Neuronal stem cell (in vitro differentiated cells): ENCODE results near the gene TEX29.

ENCODE experiments used
- DNase-seq: peaks from one replicate; pipeline ENCODE4 v3.0.0-alpha.2; 2013; ENCODE audit warnings: low spot score
- H2AFZ ChIP-seq: one replicate; pipeline ENCODE4 v1.6.1; 2013; ENCODE audit warnings: mild to moderate bottlenecking, low read length, inconsistent platforms
- H2AK5ac ChIP-seq: 2 replicates; pipeline ENCODE4 v1.6.1; 2013; ENCODE audit warnings: low read depth, mild to moderate bottlenecking, inconsistent platforms, low read length, moderate library complexity, mixed read lengths
- H2BK120ac ChIP-seq: 2 replicates; pipeline ENCODE4 v1.6.1; 2013; ENCODE audit warnings: low read depth, mild to moderate bottlenecking, inconsistent platforms, low read length, moderate library complexity, mixed read lengths
- H2BK12ac ChIP-seq: one replicate; pipeline ENCODE4 v1.6.1; 2013; ENCODE audit warnings: low read length, inconsistent platforms
- H2BK15ac ChIP-seq: 2 replicates; pipeline ENCODE4 v1.6.1; 2013; ENCODE audit warnings: mild to moderate bottlenecking, low read length, inconsistent platforms, mixed read lengths
- H2BK5ac ChIP-seq: one replicate; pipeline ENCODE4 v1.6.1; 2013; ENCODE audit warnings: inconsistent platforms, mild to moderate bottlenecking, low read length, moderate library complexity
- H3K14ac ChIP-seq: one replicate; pipeline ENCODE4 v1.6.1; 2013; ENCODE audit warnings: low read length, inconsistent platforms
- H3K18ac ChIP-seq: 2 replicates; pipeline ENCODE4 v1.6.1; 2013; ENCODE audit warnings: low read length, inconsistent platforms
- H3K23ac ChIP-seq: 2 replicates; pipeline ENCODE4 v1.6.1; 2013; ENCODE audit warnings: low read depth, mild to moderate bottlenecking, mixed read lengths, low read length, inconsistent platforms; ENCODE audit not compliant: poor library complexity
- H3K27ac ChIP-seq: replicated peaks from 3 replicates; pipeline ENCODE4 v1.5.1; 2013; ENCODE audit warnings: low read length, inconsistent platforms
- H3K27me3 ChIP-seq, 3 experiments: 2 replicates each; pipeline ENCODE4 v1.6.1; 2013; ENCODE audit warnings: low read length in 3 of 3, mild to moderate bottlenecking in 2 of 3, inconsistent platforms in 1 of 3, low read depth in 1 of 3, mixed read lengths in 1 of 3, moderate library complexity in 1 of 3; ENCODE audit not compliant: control insufficient read depth in 3 of 3, insufficient read depth in 3 of 3
- H3K36me3 ChIP-seq, 2 donors: replicated peaks in 1 of 2; 2 replicates each; pipeline ENCODE4 v1.6.1; 2013; ENCODE audit warnings: low read length in 2 of 2; ENCODE audit not compliant: control insufficient read depth in 2 of 2, insufficient read depth in 2 of 2
- H3K4ac ChIP-seq: 2 replicates; pipeline ENCODE4 v1.6.1; 2013; ENCODE audit warnings: inconsistent platforms, mild to moderate bottlenecking, low read length, moderate library complexity
- H3K4me1 ChIP-seq, 2 donors: 1 replicate in 1 of 2; 2 replicates in 1 of 2; pipeline ENCODE4 v1.6.1; 2013; ENCODE audit warnings: low read length in 2 of 2, low read depth in 1 of 2; ENCODE audit not compliant: control insufficient read depth in 2 of 2, insufficient read depth in 1 of 2
- H3K4me2 ChIP-seq: one replicate; pipeline ENCODE4 v1.6.1; 2013; ENCODE audit warnings: mild to moderate bottlenecking, low read length, inconsistent platforms; ENCODE audit not compliant: insufficient read depth, poor library complexity, severe bottlenecking
- H3K4me3 ChIP-seq, 2 donors: 2 replicates each; pipeline ENCODE4 v1.5.1; 2013; ENCODE audit warnings: low read length in 2 of 2, mild to moderate bottlenecking in 2 of 2, inconsistent platforms in 1 of 2, moderate library complexity in 1 of 2
- H3K79me1 ChIP-seq: one replicate; pipeline ENCODE4 v1.6.1; 2013; ENCODE audit warnings: low read depth, mild to moderate bottlenecking, inconsistent platforms, low read length, moderate library complexity
- H3K9ac ChIP-seq: one replicate; pipeline ENCODE4 v1.6.1; 2013; ENCODE audit warnings: mild to moderate bottlenecking, low read depth, low read length, inconsistent platforms; ENCODE audit not compliant: poor library complexity
- H3K9me3 ChIP-seq, 2 donors: replicated peaks in 1 of 2; 2 replicates each; pipeline versions ENCODE3 to v1.6.1; 2013; ENCODE audit warnings: low read length in 2 of 2, mild to moderate bottlenecking in 2 of 2, inconsistent platforms in 1 of 2, low read depth in 1 of 2, mixed read lengths in 1 of 2, moderate library complexity in 1 of 2; ENCODE audit not compliant: control insufficient read depth in 2 of 2, insufficient read depth in 1 of 2
- H4K8ac ChIP-seq: one replicate; pipeline ENCODE4 v1.6.1; 2013; ENCODE audit warnings: low read depth, mild to moderate bottlenecking, inconsistent platforms, low read length, moderate library complexity
- H4K91ac ChIP-seq: one replicate; pipeline ENCODE4 v1.6.1; 2013; ENCODE audit warnings: low read length, low read depth, mild to moderate bottlenecking, inconsistent platforms; ENCODE audit not compliant: poor library complexity
- WGBS, 2 donors: extraction: QIAGEN DNeasy Blood & Tissue Kit; methylation state at CpG; one replicate each; pipeline ENCODE4 v1.1.7; 2013; ENCODE audit warnings: missing lambda C conversion rate in 2 of 2, mixed read lengths in 1 of 2; ENCODE audit not compliant: insufficient read length in 2 of 2, insufficient replicate concordance in 1 of 2; ENCODE audit errors: extremely low coverage in 2 of 2; 5-methylcytosine and 5-hydroxymethylcytosine counted together

TEX29 gene

GRCh38 chr13:111347438-111347837 is 27.0 kb downstream of the TEX29 start:
- Histone ChIP-seq H3K79me1 (no peaks in the 10 kb centered on the region), H2AK5ac (no peak overlapping the region), H3K4me3 (no peak overlapping the region), H2BK120ac (no peak overlapping the region), H2BK15ac (no peak overlapping the region), H2BK12ac (no peak overlapping the region), H3K9me3 (no peaks in the 10 kb centered on the region), H3K23ac (no peak overlapping the region), H3K36me3 (no peaks in the 10 kb centered on the region), H3K18ac (no peak overlapping the region), H3K27ac (no peak overlapping the region), H4K8ac (no peak overlapping the region), H4K91ac (no peak overlapping the region), H3K27me3 (no peaks in the 10 kb centered on the region), H3K4me1 (peaks cover 0 to 5% of the 10 kb centered on the region in 2 donors), H3K9ac (no peak overlapping the region), H3K4ac (no peak overlapping the region), H3K14ac (no peak overlapping the region), H3K4me2 (no peak overlapping the region), H2BK5ac (no peak overlapping the region), H2AFZ (no peak overlapping the region)
- no peak for DNase-seq
- no CpG with 5 or more reads among the region's 6 CpGs for WGBS, 2 donors

DNA sequence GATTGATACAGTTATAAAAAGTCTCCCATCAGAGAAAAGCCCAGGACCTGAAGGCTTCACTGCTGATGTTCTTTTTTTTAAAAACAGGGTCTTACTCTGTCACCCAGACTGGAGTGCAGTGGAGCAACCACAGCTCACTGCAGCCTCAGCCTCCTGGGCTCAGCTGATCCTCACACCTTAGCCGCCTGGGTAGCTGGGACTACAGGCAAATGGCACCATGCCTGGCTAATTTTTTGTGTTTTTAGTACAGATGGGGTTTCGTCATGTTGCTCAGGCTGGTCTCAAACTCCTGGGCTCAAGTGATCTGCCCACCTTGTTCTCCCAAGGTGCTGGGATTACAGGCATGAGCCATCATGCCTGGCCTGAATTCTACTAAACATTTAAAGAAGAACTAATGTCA is 33.1 kb downstream of the TEX29 start:
- H2BK5ac ChIP-seq: no peak overlapping the region
- H3K4me1 ChIP-seq: peaks cover 0 to 3% of the 10 kb centered on the region in 2 donors
- H3K14ac ChIP-seq: no peak overlapping the region
- H3K4me3 ChIP-seq: no peak overlapping the region
- DNase-seq: no peak
- no CpG with 5 or more reads among the region's 2 CpGs for WGBS, 2 donors
- peaks cover 0 to 12% (median 0%) of the 10 kb centered on the region in 3 experiments for H3K27me3 ChIP-seq
- H4K91ac ChIP-seq: no peak overlapping the region
- H2AK5ac ChIP-seq: no peak overlapping the region
- peaks cover 0 to 2% of the 10 kb centered on the region in 2 donors for H3K9me3 ChIP-seq
- no peaks in the 10 kb centered on the region for H3K79me1 ChIP-seq
- no peak overlapping the region for H3K18ac ChIP-seq
- no peak overlapping the region for H2BK12ac ChIP-seq
- peaks cover 0 to 2% of the 10 kb centered on the region in 2 donors for H3K36me3 ChIP-seq
- no peak overlapping the region for H2BK15ac ChIP-seq
- no peak overlapping the region for H2AFZ ChIP-seq
- H3K4ac ChIP-seq: no peak overlapping the region
- H3K9ac ChIP-seq: no peak overlapping the region
- no peak overlapping the region for H3K27ac ChIP-seq
- H4K8ac ChIP-seq: no peak overlapping the region
- no peak overlapping the region for H3K4me2 ChIP-seq
- no peak overlapping the region for H3K23ac ChIP-seq
- H2BK120ac ChIP-seq: no peak overlapping the region

DNA sequence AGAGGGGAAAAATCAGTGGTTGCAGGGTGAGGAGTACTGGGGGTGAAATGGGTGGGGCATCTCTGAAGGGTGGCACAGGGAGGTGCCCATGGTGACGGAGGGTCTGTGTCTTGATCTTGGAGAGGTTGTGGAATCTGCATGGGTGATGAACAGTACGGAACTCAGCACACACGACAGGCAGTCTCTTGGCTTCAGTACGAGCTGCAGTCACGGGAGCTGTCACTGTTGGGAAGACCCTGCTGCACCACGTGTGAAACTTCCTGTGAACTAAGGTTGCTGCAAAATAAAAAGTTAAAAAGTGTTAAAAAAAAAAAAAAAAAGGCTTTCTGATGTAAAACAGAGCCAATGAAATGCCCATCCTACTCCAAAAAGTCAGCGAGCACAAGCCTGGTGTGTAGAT is 34.3 kb downstream of the TEX29 start:
- Histone ChIP-seq H2AFZ (no peak overlapping the region), H3K27me3 (peaks cover 0 to 12% (median 0%) of the 10 kb centered on the region in 3 experiments), H4K91ac (no peak overlapping the region), H4K8ac (no peak overlapping the region), H2BK12ac (no peak overlapping the region), H3K9me3 (peaks cover 0 to 2% of the 10 kb centered on the region in 2 donors), H3K79me1 (no peaks in the 10 kb centered on the region), H3K14ac (no peak overlapping the region), H2BK5ac (no peak overlapping the region), H3K23ac (no peak overlapping the region), H2BK120ac (no peak overlapping the region), H3K36me3 (peaks cover 0 to 2% of the 10 kb centered on the region in 2 donors), H2AK5ac (no peak overlapping the region), H3K27ac (no peak overlapping the region), H3K4me2 (no peak overlapping the region), H3K18ac (no peak overlapping the region), H2BK15ac (no peak overlapping the region), H3K4me1 (peaks cover 0 to 3% of the 10 kb centered on the region in 2 donors), H3K4me3 (no peak overlapping the region), H3K4ac (no peak overlapping the region), H3K9ac (no peak overlapping the region)
- WGBS, 2 donors: no CpG with 5 or more reads among the region's 7 CpGs
- DNase-seq: no peak

- no peak overlapping the region for H3K27ac ChIP-seq
- peaks cover 0 to 2% of the 10 kb centered on the region in 2 donors for H3K9me3 ChIP-seq
- H3K4me2 ChIP-seq: no peak overlapping the region
- no CpG with 5 or more reads among the region's 4 CpGs for WGBS, 2 donors
- no peak overlapping the region for H3K23ac ChIP-seq
- no peak for DNase-seq
- no peak overlapping the region for H2AFZ ChIP-seq
- H3K36me3 ChIP-seq: peaks cover 0 to 2% of the 10 kb centered on the region in 2 donors
- H2BK5ac ChIP-seq: no peak overlapping the region
- H3K4me3 ChIP-seq: no peak overlapping the region
- no peak overlapping the region for H3K18ac ChIP-seq
- H3K9ac ChIP-seq: no peak overlapping the region
- H2BK12ac ChIP-seq: no peak overlapping the region
- peaks cover 0 to 3% of the 10 kb centered on the region in 2 donors for H3K4me1 ChIP-seq
- no peak overlapping the region for H2BK15ac ChIP-seq
- no peak overlapping the region for H2AK5ac ChIP-seq
- peaks cover 0 to 16% (median 0%) of the 10 kb centered on the region in 3 experiments for H3K27me3 ChIP-seq
- H4K8ac ChIP-seq: no peak overlapping the region
- H3K14ac ChIP-seq: no peak overlapping the region
- H2BK120ac ChIP-seq: no peak overlapping the region
- H3K79me1 ChIP-seq: no peaks in the 10 kb centered on the region
- H3K4ac ChIP-seq: no peak overlapping the region
- no peak overlapping the region for H4K91ac ChIP-seq
Observed at GRCh38 chr13:111356795-111357194, 36.4 kb downstream of the TEX29 start.
